HG03060 (cell line): ENCODE results near the gene NLGN1.

ENCODE experiments used
- ATAC-seq: cut with Tn5 transposase; IDR thresholded peaks from one replicate; pipeline ENCODE4 v1.9.1; 2021; ENCODE audit warnings: low read depth, moderate number of reproducible peaks; ENCODE audit not compliant: unreplicated experiment

NLGN1 gene

DNA sequence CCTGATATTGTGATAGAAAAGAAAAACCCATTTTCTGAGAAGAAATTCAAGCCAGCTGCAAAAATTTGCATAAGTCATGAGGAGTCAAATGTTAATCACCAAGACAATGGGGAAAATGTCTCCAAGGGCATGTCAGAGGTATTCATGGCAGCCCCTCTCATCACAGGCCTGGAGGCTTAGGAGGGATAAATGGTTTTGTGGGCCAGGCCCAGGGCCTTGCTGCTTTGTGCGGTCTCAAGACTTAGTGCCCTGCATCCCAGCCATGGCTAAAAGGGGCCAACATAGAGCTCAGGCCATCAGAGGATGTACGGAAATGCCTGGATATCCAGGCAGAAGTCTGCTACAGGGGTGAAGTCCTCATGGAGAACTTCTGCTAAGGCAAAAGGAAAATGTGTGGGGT is 631.1 kb downstream of the NLGN1 start:
- ATAC-seq = no peak

DNA sequence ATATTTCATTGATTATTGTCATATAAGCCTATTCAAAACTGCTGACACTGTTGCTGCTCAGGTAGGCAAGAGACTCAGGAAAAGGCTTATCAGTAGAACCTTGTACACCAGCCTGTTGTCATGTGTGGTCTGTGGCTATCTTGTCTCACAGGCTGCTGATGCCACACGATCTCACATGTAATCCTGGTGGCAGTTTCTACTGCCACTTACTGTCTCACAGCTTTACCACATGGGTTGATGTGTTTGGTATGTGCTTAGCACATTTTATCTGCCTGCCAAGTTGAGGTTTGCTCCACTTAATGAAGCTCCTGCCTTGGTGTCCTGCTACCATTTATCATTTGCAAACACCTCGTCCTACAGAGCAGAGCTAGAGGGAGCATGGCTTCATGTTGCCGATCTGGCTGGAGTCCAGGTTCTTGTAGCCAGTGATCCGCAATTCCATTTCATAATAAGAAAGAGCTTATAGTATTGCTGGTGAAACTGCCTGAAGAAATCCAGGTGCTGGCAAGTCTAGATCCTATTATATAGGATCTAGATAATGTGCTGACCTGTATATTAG is 637.9 kb downstream of the NLGN1 start:
- no peak for ATAC-seq

DNA sequence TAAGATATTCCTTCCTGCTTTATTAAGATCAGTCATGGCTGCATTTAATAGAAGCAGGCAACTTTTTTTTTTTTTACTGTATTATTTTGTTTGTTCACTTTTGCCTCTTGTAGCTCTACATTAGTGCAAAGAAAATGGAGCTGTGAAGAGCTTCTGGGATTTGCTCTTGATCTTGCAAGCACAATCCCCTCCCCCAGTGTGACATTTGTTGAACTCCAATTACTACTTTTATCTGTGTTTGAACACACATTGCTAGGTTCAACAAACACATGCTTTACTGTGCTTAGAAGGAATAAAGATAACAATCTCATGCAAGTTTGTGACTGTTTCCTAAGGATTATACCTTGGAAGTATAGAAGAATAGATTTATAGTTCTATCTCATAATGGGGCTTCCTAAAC is 648.8 kb downstream of the NLGN1 start:
- no peak for ATAC-seq

DNA sequence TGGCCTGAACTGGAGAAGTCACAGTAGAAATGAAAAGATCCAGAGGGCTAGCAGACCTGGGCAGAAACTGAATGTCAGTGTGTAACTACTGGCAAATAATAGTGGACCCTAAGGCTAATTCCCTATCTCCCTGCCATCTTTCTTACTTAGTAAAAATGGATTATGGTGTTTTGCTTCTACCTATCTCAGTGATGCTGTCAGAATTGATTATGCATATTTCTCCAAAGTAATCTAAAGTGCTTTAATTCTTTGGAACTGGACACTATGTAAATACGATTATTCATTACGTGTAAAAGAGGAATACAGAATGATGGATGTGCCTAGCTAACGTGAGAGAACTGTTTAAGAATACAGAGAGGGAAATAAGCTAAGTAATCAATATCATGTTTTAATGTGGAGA is 651.9 kb downstream of the NLGN1 start:
- no peak for ATAC-seq

DNA sequence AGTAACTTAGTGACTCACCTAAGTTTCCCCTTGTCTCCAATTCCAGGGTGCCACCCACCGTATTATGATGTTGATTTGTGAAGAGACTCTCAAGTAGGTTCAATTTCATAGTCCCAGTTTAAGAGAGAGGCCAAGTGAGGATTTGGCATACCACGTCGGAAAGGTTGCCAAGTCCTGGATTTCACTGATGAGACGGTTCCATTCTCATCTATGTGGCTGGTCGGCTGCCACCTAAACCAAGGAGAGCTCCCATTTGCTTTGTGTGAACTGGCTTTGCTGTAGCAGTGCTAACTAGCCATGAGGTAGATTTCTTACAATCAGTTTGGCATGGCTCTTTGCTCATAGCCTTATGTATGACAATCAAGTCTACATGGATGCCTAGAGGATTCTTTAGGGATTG is 653.6 kb downstream of the NLGN1 start:
- no peak for ATAC-seq

DNA sequence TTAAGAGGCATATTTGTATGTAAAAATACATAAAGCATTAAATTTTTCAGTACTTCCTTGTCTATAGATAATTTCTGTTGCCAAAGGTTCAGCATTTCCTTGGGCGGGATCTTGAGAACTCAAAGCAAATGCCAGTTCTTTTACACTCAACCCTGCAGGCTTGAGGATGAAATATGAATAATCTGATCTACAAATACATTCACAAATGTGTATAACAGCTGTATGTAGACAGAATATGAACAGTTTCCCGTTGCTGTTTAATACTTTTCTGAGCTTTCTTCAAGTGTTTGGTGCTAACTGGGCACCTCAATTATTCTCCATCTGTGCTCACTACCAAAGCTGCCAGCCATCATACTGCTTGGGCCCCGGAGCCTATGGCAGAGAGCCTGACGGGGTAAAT is 661.3 kb downstream of the NLGN1 start:
- no peak for ATAC-seq

DNA sequence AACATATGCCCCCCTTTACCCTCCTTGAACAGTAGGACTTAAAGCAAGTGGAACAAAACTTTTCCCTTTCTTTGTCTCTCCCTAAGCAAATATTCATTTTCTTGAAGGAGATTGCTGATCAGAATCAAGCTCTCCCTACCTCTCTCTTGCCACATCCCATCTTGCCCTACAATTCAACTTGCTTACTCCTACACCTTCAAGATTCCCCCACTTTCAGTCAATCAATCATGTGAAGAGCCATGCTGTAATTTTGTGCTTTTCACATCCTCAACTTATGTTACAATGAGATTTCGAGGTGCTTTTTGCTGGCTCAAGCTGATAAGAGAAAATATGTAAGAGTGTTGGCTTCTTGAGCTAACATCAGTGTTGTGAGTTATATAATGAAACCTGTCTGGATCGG is 662.9 kb downstream of the NLGN1 start:
- no peak for ATAC-seq

DNA sequence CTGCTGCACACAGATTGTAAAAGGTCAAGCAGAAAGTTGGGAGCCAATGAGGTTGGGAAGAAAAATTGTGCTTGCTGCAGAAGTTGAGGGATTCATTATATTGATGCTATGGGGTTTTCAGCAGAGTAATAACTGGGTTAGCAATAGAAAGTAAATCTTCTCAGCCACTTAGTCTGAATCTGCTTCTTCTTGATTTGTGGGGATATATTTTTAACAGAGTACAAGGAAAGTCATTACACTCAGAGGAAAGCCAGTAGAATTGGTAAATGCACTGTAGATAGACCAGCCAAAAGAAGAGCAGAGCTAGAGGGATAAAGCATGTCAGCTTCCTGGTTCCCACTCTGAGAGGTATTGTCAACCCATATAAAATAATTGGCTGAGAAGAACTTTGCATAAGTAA is 663.6 kb downstream of the NLGN1 start:
- no peak for ATAC-seq

DNA sequence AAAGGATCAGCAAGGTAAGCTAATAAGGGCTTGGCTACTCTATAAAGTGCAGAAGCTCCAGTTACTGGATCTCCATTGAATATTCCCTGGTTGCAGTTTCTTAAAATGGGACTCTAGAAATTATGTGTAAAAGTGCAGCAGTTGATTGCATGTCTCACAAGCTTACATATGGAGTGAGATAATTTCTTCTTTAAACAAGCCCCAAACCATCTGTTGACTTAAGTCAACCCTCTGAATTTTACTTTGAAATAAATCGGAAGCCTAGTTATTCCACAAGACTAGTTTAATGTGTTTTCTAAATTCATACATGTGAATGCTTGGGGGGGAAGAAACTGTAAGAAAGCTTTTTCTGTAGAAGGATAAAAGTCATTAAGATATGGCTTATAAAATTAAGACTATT is 664.2 kb downstream of the NLGN1 start:
- no peak for ATAC-seq

DNA sequence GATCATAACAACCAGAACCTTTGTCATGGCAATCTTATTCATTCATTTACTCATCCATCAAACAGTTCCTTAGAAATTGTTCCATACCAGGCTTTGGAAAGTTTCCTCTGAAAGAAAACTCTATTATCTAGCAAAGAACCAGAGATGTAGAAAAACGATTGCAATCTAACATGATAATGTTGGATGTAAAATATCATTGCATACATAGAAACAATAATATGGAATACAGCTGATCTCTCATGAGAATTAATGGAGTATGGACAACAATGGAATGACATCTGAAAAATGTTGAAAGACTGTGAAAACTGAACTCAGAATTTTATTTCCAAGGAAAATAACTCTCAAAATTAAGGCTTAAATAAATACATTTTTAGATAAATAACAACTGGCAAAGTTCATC is 665.4 kb downstream of the NLGN1 start:
- no peak for ATAC-seq

DNA sequence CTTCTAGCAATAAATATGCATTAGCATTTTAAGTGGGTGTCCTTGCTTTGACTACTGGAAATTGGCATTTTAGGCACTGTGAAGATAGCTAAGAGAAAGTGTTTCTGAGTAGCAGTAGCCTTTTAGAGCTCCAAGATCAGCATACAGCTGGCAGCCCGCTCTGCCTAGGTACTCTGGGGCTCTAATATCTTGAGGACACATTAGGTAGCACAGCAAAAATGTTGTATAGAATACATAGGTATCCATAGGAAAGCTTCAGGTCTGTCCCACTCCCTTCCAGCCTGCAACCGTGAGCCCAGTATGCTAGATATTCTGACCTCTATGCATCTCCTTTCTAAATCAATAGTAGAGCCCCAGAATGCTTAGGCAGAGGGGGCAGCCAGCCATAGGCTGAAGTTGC is 670.5 kb downstream of the NLGN1 start:
- ATAC-seq = no peak

DNA sequence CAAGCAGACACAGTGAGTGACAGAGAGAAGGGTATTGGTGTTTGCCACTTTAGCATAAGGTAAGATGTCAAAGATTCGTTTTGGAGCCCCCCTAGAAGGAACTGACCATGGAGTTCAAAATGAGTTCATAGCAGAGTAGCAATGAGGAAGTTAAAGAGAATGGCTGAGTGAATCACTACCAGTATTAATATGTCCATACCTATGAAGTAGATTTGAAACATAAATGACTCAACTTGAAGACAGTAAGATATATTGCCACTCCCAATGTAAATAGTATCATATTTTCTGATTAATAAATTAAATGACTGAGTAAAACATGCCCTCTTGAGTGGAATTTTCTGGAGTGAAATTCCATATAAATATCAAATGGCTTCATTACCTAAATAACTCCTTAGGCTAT is 675.1 kb downstream of the NLGN1 start:
- no peak for ATAC-seq

DNA sequence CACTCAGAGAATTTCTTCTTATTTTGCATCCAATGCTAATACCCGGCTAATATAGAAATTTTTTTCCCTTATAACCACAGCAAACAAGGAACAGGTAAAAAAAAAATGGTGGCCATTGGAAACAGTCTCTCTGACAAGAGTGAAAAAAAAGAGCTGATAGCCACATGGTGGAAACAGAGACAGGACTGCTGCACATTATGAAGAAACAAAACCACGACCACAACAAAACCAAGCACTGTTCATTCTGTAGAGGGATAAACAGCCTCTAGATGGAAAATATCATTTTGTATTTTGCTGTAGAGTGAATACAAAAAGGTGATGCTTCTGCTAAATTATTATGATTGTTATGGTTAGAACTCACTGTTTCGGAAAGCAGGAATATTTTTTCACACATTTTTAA is 686.2 kb downstream of the NLGN1 start:
- ATAC-seq = no peak

DNA sequence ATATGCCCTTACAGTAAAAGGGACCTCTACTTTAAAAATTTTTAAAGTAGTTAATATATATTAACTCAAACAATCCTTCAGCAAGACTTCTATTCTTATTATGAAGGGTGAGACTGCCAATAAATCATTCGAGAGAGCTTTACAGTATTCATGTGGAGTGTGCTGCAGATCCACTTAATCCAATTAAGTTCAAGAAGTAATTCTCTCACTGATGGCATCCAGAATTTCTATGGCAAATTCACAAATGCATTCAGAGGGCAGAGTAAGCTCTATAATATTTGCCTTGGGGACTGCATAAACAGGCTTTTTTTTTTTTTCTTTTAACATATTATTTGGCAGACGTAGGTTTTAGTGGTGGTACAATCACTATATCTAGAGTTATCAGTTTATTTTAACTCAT is 692.0 kb downstream of the NLGN1 start:
- no peak for ATAC-seq

DNA sequence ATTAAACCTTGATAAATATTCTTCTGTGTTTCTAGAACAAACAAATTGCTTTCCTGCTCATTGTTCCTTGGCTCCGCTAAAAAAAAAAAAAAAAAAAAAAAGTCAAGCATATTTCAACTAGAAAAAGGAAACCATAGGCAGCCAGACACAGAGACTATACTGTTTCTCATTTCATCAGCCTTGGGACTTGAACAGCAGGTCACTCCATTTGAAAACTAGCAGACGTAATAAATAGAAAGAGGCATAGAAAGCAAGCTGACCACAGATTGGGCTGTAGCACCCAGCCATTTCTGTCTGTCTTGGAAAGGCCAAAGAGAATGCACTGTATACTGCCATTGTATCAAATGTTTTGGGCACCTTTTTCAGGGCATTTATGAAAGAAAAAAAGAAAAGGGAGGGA is 697.1 kb downstream of the NLGN1 start:
- ATAC-seq = no peak

DNA sequence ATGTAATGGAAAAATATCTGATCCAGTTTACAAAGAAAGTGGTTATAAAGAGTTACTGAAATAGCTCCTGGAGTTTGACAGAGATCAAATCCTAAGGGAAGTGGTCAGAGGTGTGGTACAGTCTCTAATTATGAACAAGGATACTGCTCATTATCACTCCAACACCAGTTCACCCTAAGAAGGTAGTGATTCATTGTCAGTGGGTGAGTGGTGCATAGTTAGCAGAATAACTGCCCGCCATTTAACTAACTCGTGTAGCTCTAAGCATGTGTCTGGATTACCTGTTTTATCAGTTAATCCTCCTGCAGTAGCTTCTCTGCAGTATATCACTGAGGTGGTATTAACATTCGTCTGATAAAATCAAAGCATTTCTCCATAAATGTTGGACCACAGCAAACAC is 700.1 kb downstream of the NLGN1 start:
- ATAC-seq = no peak

DNA sequence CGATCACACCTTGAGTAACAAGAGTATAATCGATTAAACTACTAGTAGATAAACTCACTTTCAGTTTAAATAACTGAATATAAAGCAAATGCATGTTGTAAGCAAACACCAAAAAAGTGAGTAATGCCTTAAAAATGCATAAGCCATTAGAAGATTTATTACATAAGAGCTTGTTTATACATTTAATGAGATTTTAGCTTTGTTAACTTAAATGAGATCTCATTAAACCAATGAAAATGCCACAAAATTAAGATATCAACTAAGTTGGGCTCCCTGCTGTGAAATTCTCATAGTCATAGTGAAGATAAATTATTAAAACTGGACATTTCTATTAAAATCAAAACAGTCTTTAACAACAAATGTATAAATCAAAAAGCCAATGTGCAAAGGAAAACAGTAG is 701.2 kb downstream of the NLGN1 start:
- ATAC-seq = no peak

DNA sequence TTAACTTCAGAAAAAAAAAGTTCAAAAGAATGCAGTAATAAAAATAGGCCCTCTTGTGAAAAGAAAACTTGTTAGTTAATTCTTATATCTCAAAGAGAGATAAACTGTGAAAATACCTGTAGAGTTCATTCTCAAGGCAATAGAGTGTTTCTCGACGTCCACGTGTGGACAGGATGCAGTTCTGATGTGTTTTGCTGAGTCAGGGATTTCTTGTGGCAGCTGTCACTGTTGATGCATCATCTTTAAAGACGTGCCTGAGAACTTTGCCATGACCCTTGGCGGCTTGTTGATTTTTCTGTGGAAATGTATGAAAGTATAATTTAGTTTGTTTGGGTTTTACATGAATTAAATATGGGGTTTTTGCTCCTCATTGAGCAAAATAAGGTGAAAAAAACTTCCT is 702.2 kb downstream of the NLGN1 start:
- no peak for ATAC-seq

DNA sequence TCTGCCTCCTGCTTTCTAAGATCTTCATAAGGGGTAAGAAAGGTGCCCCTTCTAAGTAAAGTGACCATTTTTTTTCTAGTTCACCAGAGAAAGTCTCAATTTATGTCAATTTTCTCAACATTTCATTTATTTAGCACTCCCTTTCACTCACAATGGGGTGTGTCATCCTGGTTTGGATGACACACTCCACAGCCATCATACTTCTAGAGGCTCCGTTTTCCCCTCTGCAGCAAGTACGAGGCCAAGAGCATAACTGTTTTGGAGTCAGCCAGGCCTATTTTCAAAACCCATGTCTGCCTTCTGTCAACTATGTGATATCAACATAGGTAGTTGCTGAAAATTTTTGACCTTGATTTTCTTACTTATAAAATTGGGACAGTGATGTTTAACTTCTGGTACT is 703.2 kb downstream of the NLGN1 start:
- ATAC-seq = no peak

DNA sequence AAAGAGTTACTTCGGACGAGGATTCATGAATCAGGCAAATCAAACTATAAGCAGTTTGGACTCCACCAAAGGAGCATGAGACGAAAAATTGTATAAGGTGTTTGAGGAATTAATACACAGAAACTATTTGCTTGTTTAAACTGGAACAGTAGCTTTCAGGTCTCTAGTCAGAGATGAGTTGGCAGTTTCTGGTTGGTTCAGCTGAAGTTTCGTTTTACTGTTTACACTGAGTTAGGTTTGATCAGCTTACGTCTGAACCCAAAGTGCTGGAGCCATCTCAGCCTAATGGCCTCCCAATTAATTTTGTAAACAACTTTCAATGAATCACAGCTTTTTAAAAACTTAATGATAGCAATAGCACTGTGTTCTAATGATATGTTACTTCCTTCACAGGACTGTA is 703.7 kb downstream of the NLGN1 start:
- peak; percentile 75 for ATAC-seq

DNA sequence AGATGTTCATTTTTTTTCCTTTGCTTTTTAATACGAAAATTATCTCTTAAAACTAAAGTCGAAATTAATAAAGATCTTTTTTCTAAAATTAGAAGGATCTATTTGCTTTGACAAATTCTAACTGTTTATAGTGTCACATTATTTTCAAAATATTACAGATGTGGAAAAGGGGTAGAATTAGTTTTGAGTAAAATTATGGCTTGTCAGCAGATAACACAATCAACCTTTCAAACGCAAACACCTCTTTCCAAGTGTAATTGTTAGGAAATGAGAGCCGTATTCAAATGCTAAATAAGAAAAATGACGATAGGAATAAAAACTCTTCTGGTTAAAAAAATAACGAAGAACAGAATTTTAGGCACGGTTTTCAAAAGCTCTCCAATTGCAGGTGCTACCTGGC is 704.7 kb downstream of the NLGN1 start:
- no peak for ATAC-seq

DNA sequence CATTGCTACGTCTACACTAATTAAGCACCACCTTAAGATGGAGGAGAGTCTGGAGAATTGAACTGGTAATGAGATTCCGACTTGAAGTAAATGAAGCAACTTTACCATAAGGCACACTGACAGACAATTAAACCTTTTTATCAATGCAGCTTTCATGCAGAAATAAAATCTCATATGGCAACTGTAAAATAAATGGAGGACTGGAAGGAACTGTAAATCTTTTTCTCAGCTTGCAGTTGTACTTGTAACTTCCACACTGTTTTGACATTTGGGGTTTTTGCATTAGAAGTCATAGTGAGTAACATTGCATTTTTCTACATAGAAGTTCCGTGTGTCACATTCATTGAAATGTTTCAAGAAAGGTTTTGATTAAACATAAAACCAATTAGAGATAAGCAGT is 705.3 kb downstream of the NLGN1 start:
- no peak for ATAC-seq

DNA sequence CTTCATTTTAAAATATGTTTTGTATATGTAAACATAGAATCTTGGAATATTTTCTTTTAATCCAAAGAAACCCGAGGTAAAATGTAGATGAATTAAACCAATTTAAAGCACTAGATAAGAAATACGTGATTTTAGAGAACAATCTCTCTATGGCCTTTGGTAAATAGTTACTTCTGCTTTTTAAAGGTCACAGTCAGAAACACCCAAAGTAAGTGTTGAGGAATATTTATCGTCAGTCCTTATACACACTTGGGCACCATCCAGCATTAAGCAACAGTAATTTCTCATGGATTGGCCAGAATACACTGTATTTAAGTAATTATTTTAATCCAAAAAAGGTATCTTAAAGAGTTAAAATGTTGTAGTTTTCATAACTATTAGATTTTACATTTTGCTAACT is 713.2 kb downstream of the NLGN1 start:
- ATAC-seq = no peak
